Measurements from ENCODE around the gene MRAS. TPM values are rescaled to one million over a fixed set of nuclear protein-coding genes. Genes with fewer than 3 reads are reported as not detected.

The MRAS gene
- total RNA-seq: 39.2 and 73.6 TPM in 2 replicates

GRCh38 chr3:138347960-138348753 lies at the start of gene MRAS:
Gene MRAS, plus strand, starts transcription at chr3:138348579. Its CDS starts 24,305 bp downstream, at chr3:138372884.

GRCh38 chr3:138329127-138329983 lies 19.0 kb upstream of the MRAS start, which contains the start of gene NME9:
Gene NME9, minus strand, starts transcription at chr3:138329851. Its CDS starts 516 bp downstream, at chr3:138329335.

GRCh38 chr3:138434276-138434874 lies 86.0 kb downstream of the MRAS start, which contains the start of gene ESYT3:
Gene ESYT3, plus strand, starts transcription at chr3:138434616. Its CDS starts 183 bp downstream, at chr3:138434799.

Other genes starting within 250 kb of the MRAS start
- 38.3 and 40.7 TPM in 2 replicates for gene DZIP1L, start 233.0 kb upstream of the MRAS start, total RNA-seq
- gene A4GNT, start 216.2 kb upstream of the MRAS start, total RNA-seq: not detected in 2 replicates
- gene DBR1, start 173.7 kb upstream of the MRAS start, total RNA-seq: 18.1 and 21.5 TPM in 2 replicates
- 48.2 and 57.9 TPM in 2 replicates for gene ARMC8, start 161.3 kb upstream of the MRAS start, total RNA-seq
- gene NME9, start 18.7 kb upstream of the MRAS start, total RNA-seq: 0.22 TPM in 1 of 2 replicates, not detected in the other
- 4.5 and 6.5 TPM in 2 replicates for gene ESYT3, start 86.0 kb downstream of the MRAS start, total RNA-seq
- gene CEP70, start 245.7 kb downstream of the MRAS start, total RNA-seq: 56.3 and 60.1 TPM in 2 replicates

Data from uterine smooth muscle cell (primary cell).